Activated T-cell treated with anti-CD3 and anti-CD28 coated beads for 4 hours (primary cell): Measurements from ENCODE around the gene CCDC148.
"Not testable (repeated sequence)": the region's sequence is repeated elsewhere in the genome, so short reads cannot be mapped to it uniquely, and the experiment has no call there.

Experiments
- DNase-seq: peaks from one replicate; pipeline ENCODE4 v3.0.0-alpha.2; 2020

CCDC148 gene

GRCh38 chr2:158276619-158277471 lies 179.7 kb downstream of the CCDC148 start:
- DNase-seq: no peak

GRCh38 chr2:158273791-158274190 lies 182.8 kb downstream of the CCDC148 start:
- no peak for DNase-seq

DNA sequence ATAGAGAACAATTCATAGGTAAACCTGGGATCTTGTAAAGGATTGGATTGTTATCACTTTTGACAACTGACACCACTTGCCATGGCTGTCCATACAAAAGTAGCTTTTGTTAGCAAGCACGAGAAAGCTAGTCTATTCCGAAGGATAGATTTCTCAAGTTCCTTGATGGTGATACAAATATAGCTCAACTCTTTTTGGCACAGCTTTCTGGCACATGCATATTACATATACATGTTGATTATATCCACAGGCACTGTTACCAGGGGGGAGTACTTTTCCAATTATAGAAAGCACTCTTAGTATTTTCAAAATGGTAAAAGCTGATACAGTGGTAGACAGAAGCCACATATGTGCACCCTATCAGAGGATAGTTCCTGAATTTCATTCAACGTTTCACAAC lies 186.0 kb downstream of the CCDC148 start:
- no peak for DNase-seq

DNA sequence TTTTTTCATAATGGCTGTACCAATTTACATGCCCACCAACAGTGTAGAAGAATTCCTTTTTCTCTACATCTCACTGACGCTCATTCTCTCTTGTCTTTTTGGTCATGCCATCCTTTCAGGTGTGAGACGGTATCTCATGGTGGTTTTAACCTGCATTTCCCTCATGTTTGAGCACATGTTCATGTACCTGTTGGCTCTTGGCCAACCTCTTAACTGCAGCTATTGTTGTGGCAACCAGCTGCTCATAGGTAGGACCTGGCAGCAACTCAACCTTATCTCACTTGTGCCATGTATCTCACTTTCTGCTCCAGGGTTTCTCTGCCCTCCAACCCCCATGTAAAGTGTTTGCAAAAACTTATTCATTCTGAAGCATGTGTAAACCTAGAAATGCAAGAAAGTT lies 187.4 kb downstream of the CCDC148 start:
- no peak for DNase-seq

GRCh38 chr2:158266111-158266510 lies 190.4 kb downstream of the CCDC148 start:
- no peak for DNase-seq

- DNase-seq: no peak
Measured at GRCh38 chr2:158255257-158255656, 201.3 kb downstream of the CCDC148 start.

DNA sequence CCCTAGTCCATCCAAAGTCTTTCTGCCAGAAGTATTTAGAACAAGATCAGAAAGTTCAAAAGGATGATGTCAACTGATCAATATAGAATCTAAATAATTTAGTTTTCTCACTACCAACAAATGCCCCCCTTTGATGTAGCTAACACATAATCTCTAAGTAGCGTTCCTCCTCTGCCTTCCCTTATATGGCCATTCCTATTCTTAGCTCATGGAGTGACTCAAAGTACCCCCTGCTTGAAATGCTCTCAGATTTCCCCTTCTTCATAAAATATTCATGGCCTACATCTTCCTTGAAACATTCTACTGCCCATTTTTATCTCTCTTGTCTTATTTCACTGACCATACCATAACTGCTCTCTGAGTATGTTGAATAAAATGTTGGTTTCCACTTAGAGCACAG lies 203.4 kb downstream of the CCDC148 start:
- no peak for DNase-seq

GRCh38 chr2:158251356-158251755 lies 205.2 kb downstream of the CCDC148 start:
- DNase-seq: no peak

DNA sequence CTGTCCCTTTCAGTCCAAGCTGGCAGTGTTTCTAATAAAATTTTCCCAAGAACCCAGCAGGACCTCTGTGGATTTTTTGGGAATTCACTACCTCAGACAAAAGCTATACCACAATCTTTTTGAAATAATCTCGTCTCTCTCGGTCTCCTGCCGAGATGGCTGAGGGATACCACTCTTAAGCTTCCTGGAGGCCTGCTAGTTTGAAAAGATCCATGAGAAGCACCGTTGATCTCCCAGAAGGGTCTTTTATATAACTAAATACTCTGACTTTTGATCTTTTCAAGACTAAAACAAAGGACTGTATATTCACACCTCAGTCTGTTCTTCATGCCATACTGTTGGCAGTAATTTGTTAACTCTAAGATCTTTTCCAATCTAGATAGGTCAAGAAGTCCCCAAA lies 213.2 kb downstream of the CCDC148 start:
- DNase-seq: no peak

DNA sequence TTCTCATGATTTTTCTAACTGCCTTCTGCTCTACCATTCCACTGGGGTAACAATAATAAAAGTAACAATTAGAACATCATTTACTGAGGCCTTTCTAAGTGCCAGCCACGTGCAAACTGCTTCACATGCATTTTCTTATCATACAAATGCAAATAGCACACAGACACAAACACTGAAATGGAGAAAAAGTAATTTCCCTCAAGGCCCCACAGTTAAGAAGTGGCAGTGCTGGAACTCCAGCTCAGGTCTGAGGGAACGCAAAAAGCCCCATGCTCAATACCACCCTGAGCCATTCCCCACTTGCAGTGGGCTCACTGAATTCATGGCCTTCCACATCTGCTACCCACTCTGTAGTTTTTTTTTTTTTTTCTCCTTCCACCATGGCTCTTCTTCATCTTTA lies 214.3 kb downstream of the CCDC148 start:
- DNase-seq: no peak

DNA sequence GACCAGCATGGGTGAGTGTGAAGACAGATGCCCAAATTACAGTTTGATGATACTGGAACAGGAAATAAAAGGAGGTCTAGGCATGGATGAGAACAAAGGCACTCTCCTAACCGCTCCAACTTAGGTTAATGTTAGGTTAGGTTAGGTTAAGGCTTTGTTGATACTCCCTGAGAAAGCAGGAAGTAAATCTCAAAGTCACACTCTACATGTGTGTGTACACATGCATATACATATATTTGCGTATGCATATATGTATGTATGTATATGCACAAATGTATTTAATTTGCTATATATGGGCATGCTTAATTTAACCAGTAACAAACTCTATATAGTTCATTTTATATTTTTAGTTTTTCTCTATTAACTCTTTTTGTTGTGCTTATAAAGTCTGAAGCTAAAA lies 215.6 kb downstream of the CCDC148 start:
- DNase-seq: no peak

DNA sequence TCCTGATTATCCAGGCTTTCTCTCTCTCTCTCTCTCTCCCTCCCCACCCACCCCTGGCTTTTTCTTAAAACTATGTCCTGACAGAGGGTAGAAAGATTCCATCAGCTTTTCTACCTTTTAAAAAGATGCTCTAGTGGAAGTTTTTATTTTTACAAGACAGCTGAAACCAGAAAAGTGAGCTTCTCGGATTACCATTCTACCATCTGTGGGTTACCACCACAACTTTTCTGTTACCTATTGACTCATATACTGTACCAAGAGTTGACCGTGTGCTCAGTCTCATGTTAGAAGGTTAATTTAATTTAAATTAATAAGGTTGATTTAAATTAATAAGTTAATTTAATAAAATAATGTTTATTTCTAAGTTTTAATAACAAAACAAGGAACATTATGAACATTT lies 217.3 kb downstream of the CCDC148 start:
- no peak for DNase-seq

GRCh38 chr2:158234497-158234896 lies 222.1 kb downstream of the CCDC148 start:
- DNase-seq: no peak

DNA sequence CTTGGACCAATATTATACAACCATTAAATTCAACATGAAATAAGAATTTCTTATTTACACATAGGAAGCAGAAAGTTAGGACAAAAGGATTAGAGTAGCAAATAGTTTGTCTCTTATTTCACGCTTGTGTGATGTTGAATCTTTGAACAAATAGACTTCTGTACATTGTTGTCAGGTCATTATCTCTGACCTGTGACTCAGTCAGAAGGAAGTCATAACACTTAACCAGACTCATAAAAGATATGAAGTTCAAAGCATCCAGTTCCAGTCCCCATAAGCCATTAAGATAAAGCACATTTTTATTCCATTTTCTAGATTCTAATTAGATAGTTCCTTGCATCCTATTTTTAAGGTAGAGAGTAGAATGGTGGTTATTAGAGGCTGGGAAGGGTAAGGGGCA lies 224.1 kb downstream of the CCDC148 start:
- no peak for DNase-seq

DNA sequence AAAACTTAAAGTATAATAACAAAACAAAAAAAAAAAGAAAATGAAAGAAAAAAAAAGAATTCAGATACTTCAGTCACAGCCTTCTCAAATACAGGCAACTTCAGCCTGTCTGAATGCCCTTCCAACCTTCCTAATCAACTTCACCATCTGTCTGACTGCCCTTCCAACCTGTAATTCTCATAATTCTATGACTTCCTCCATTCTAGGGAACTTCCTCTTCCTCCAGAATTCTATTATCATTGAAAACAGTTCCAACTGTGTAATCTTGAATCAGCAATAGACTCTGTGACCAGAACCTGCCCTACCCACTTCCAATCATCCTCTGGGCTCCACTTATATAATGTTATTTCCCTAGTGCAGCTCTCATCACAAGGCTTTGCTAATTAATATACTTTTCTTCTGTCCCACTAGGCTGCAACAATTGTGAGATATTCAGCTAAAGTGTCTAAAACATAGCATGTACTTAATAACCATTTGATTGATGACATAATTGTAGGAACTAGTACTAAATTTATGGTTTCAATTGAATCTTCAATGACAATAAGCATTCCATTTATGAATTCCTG lies 227.5 kb downstream of the CCDC148 start:
- no peak for DNase-seq

DNA sequence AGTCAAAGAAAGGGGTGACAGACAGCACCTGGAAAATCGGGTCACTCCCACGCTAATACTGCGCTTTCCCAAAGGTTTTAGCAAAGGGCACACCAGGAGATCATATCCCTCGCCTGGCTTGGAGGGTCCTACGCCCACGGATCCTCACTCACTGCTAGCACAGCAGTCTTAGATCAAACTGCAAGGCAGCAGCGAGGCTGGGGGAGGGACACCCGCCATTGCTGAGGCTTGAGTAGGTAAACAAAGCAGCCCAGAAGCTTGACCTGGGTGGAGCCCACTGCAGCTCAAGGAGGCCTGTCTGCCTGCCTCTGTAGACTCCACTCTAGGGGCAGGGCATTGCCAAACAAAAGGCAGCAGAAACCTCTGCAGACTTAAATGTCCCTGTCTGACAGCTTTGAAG lies 233.5 kb downstream of the CCDC148 start:
- not testable (repeated sequence) for DNase-seq

- DNase-seq: no peak
Measured at GRCh38 chr2:158221063-158222020, 235.2 kb downstream of the CCDC148 start.

DNA sequence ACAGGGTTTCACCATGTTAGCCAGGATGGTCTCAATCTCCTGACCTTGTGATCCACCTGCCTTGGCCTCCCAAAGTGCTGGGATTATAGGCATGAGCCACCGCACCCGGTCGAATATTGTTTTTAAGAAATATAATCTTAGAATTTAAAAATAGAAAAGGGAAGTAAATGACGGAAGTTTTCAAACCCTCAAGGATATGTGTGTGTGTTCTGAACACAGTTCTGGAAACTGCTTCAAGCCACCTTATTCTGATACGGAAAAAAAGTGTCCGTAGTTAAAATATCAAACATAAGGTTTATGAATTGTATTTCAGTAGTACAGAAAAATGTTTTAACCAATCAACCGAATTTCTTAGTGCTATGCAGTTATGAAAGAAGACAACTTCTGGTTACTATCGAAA lies 239.0 kb downstream of the CCDC148 start:
- DNase-seq: no peak

- DNase-seq: no peak
Measured at GRCh38 chr2:158214431-158214830, 242.1 kb downstream of the CCDC148 start.

- no peak for DNase-seq
Measured at GRCh38 chr2:158213773-158214172, 242.8 kb downstream of the CCDC148 start.

DNA sequence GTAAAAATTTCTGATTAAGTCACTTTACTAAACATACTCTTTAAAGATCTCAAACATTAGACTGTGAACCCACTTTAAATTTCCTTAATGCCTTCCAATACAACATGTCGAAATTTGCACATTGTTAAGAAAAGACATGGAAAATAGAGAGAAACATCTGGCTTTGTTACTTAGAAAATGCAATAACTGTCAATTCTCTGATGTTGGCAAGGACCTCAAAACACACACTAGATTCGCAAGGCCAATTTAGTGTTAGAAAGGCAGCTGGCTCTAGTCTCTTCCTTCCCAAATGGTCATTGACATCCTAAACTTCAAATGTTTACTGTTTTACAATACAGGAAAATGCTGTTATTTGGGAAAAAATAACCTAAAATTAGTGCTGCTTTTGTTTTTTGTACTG lies 244.3 kb downstream of the CCDC148 start:
- DNase-seq: no peak

- DNase-seq: no peak
Measured at GRCh38 chr2:158211502-158211901, 245.1 kb downstream of the CCDC148 start.

DNA sequence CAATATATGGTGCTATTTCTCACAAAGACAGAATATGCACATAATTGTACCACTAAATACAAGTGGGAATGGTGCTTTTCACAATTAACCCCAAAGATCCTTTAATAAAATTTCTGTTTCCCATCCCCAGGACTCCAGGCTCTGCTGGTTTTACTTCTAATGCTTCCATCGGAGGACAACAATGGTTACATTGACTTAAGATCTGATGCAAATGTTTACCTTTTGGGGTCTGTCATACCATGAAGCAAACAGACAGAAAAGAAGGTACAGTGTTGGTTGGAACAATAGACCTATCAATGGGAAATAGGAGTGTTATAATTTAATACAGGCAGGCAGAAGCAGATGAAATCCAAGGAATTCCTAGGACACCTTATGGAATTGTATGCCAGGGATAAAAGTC lies 249.2 kb downstream of the CCDC148 start:
- DNase-seq: no peak

- no peak for DNase-seq
Measured at GRCh38 chr2:158205215-158205614, 251.3 kb downstream of the CCDC148 start.
